ENCODE measurements around the gene CASZ1.

DNA sequence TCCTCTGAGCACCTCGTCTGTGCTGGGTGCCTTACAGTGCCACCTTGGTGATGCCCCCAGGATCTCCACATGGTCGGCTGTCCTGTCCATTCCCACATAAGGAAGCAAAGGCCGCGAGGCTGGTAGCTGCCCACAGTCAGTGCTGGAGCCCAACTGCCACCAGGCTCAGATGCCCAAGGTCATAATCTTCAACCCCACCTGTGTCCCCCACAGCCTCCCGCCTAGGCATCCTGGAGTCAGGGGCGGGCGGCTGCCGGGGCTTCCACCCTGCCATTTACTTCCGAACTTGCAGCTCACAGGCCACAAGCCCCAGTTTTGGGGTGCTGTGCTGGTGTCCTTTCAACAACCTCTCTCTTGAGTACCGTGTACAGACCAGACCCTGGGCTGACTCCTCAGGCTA, 126.3 kb downstream of the CASZ1 start:
- TF ChIP-seq GATA3 (IDR thresholded peaks at IDR 0.05; ENCODE audit: low read depth, low read length) = no peak
- no peak for TF ChIP-seq GATA2 (IDR thresholded peaks at IDR 0.05; ENCODE audit: low read depth, low read length)

All from SH-SY5Y (cell line).